GM12864 (cell line): ENCODE results near the gene SYNGR4.

Experiments
- DNase-seq: peaks from one replicate; pipeline ENCODE4 v3.0.0-alpha.2; 2011; ENCODE audit warnings: low read depth
- H3K4me3 ChIP-seq: 2 replicates; pipeline ENCODE4 v1.5.1; 2011; ENCODE audit warnings: mild to moderate bottlenecking, low read depth, low read length, control low read depth
- TF ChIP-seq, protein P1 (sequence below): IDR thresholded peaks from 2 replicates; pipeline ENCODE4 v1.5.1; 2011; ENCODE audit warnings: low read depth, mild to moderate bottlenecking, moderate library complexity, low read length, control low read depth, inconsistent platforms; ENCODE audit errors: missing control alignments

SYNGR4 gene

DNA sequence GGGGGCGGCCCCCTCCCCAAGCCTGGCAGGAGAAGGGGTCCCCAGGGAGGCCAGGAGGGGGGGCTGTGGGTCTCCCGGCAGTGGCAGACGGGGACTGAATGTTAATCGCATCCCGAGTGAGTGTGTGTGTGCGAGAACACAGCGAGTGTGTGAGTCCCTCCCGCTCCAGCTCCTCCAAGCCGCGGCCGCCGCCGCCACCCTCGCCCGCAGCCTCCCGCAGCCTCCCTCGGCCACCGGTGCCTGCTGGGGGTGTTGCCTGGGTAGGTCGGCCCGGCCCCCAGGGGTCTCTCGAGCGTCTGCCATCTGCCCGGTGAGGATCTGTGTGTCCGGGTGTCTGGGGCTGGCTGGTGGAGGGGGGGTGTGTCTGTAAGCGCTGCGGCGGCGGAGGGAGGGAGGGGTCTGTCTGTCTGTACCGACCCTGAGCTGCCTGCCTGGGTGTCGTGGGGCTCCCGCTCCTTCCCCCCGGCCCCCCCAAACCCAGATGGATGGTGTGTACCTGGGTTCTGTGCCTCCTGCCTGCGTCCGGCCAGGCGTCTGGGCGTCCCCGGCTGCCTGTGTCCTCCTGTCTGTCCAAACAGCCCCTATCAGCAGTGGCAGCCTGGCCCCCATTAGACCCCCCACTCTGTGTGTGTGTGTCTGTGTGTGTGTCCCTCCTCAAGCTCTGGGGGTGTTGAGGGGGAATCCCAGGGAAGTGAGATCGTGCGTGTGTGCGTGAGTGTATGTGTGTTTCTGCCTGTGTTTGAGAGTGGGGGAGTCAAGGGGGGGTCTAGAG, 29.6 kb downstream of the SYNGR4 start, which contains the start of gene GRIN2D:
Gene GRIN2D, plus strand, starts transcription at position 110 of the 772 bp plus-strand sequence. CDS start 4,725 bp downstream, outside the sequence.
- DNase-seq, result no peak
- TF ChIP-seq, protein P1, sequence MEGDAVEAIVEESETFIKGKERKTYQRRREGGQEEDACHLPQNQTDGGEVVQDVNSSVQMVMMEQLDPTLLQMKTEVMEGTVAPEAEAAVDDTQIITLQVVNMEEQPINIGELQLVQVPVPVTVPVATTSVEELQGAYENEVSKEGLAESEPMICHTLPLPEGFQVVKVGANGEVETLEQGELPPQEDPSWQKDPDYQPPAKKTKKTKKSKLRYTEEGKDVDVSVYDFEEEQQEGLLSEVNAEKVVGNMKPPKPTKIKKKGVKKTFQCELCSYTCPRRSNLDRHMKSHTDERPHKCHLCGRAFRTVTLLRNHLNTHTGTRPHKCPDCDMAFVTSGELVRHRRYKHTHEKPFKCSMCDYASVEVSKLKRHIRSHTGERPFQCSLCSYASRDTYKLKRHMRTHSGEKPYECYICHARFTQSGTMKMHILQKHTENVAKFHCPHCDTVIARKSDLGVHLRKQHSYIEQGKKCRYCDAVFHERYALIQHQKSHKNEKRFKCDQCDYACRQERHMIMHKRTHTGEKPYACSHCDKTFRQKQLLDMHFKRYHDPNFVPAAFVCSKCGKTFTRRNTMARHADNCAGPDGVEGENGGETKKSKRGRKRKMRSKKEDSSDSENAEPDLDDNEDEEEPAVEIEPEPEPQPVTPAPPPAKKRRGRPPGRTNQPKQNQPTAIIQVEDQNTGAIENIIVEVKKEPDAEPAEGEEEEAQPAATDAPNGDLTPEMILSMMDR, result no peak
- H3K4me3 ChIP-seq, result no peak within 1 kb of the TSS

DNA sequence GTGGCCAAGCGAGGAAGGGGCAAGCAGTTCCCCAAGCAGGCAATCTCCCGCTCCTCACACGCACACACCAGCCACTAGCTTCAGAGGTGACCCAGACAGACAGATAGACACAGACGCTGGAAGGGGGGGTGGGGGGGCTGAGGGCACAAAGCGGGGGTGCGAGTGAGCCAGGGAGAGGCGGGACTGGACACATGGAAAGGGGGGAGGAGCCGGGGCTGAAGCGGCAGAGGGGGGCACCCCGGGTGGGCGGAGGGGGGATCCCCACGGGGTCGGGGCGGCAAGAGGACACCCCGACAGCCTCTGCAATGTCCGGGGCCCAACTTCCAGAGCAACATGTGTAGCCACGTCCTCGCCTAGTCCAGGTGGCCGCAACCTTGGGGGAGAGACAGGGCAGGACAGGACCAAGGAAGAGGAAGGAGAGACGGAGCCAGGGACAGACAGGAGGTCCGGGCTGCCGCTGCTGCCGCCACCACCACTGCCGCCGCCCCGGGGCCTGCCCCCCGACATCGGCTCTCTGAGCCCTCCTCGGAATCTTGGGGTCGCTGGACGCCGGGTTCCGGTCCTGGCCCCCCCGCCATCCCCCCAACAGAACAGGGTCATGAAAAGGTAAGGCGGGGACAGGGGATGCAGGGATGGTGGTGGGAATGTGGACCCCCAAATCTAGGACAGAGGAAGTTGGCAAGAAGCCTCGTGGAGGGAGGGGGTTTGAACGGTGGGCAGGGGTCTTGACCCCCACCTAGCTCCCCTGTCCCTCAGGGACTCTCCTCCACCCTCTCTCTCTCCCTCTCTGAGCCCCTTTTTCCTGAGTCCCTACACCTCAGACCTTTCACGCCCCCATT, 30.4 kb downstream of the SYNGR4 start:
- H3K4me3 ChIP-seq, result no peak overlapping the region
- no peak for DNase-seq
- TF ChIP-seq, protein P1, result no peak

DNA sequence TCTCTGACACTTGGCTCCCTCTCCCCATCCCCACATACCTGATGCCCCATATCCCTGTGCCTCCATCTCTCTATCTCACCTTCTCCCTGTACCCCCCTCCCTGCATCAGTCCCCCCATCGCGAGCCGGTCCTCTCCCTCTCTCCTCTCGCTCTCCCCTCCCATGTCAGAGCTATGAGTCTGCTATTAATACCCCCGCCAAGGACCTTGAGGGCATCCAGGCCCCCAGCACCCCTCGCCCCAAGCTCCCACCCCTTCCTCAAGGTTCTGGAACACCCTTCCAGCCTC, 30.9 kb downstream of the SYNGR4 start:
- TF ChIP-seq, protein P1, result no peak
- H3K4me3 ChIP-seq, result no peak overlapping the region
- DNase-seq, result no peak

DNA sequence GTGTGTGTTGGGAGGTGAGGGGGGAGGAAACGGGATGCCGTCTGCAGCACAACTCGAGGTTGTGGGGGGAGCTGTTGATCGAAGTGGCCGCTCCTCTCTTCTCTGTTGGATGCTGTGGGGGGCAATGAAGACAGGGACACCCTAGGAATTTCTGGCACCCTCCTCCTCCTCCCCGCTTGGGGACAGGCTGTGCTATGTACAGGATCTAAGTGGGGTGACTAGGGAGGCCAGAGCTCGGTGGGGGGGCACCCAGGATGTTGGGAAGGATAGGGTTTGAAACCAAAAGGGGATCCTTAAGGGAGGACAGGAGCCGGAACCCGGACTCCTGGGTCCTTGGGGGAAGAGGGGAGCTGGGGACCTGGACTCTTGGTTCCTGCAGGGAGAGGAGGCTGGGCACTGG, 31.3 kb downstream of the SYNGR4 start:
- no peak overlapping the region for H3K4me3 ChIP-seq
- DNase-seq, result no peak
- TF ChIP-seq, protein P1, result no peak

DNA sequence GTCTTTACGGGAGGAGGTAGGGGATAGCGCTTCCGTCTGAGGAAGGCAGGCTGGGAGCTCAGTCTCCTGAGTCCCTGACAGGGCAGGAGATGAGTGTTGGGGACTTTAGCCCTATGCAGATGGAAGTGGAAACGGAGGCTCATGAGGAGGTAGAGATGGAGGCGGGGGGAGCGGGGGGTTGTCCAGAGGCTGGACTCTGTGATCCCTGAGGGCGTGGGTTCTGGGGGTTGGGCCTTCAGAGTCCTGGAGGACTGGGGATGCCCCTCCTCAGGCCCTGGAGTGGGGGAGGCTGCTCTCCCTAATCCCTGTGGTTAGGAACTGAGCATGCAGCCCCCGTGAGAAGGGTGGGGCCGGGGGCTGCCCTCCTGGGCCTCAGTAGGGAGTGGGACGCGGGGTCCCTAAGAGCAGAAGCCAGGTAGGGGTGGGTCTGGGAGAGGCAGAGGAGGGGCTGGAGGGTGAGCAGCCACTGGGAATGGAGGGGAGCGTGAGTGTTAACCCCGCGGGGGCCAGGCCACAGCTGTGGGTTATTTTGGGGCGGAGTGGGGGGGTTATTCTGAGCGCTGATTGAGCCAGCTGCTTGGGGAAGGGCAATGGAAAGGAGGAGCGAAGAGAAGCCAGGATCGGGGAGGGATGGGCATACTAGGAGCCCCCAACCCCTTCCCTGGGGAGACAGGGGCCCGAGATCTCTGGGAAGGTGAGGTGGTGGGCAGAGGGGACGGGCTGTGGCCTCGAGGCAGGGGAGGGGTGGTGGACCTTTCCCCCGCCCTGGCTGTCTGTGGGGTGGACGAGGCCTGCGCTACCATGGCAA, 32.1 kb downstream of the SYNGR4 start:
- no peak overlapping the region for H3K4me3 ChIP-seq
- TF ChIP-seq, protein P1, result no peak
- DNase-seq, result no peak

DNA sequence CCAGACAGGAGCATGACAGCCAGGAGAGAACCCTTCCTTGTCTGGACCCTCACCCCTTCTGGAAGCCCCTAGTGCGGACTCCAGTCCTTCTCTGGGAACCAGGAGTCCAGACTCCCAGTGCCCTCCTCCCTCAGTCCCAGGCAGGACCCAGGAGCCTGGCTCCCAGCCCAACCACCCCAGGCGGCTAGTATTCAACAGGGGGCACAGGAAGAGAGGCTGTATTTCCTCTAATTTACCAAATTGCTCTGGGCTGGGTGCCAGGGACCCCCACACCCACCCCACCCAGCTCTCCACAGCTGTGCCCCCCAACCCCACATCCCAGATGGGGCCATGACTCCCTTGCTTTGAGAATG, 32.6 kb downstream of the SYNGR4 start:
- DNase-seq, result no peak
- H3K4me3 ChIP-seq, result no peak overlapping the region
- TF ChIP-seq, protein P1, result no peak
